NCI-H1105 treated with DMSO at 0.1 percent for 48 hours (cell line): Measurements from ENCODE around the gene COX10.
"Not testable (repeated sequence)": the region's sequence is repeated elsewhere in the genome, so short reads cannot be mapped to it uniquely, and the experiment has no call there.

Experiments used
- DNase-seq: peaks from one replicate; lab custom pipeline; 2025; lab: John Stamatoyannopoulos, UW

The COX10 gene

DNA sequence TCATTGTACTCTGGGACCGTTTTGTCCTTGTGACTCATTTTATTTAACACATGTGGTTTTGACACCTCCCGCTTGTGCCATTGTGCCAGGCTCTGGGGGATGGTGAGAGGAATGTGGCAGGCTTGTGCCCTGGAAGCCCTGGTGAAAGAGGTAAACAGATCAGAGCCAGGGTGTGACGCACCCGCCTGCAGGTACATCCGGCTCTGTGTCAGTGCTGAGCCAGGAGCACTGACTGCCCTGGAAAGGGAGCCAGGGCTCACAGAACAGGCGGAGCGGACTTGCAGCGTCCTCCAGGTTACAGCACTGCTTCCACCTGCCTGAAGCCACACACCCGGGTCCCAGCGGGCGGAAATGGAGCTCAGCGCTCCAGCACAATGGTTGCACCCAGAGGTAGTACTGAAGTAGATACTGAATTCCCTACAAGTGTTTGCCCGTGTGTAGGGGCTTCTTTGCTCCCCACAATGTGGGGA lies 136.7 kb downstream of the COX10 start:
- peak; percentile 76 for DNase-seq

DNA sequence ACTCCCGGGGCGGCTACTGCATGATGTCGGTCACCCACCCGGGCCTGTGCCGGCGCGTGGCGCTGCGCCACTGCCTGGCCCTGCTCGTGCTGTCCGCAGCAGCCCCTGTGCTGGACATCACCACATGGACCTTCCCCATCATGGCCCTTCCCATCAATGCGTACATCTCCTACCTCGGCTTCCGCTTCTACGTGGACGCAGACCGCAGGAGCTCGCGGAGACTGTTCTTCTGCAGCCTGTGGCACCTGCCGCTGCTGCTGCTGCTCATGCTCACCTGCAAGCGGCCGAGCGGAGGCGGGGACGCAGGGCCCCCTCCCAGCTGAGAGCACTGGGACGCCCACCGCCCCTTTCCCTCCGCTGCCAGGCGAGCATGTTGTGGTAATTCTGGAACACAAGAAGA lies 137.6 kb downstream of the COX10 start:
- DNase-seq, result no peak

DNA sequence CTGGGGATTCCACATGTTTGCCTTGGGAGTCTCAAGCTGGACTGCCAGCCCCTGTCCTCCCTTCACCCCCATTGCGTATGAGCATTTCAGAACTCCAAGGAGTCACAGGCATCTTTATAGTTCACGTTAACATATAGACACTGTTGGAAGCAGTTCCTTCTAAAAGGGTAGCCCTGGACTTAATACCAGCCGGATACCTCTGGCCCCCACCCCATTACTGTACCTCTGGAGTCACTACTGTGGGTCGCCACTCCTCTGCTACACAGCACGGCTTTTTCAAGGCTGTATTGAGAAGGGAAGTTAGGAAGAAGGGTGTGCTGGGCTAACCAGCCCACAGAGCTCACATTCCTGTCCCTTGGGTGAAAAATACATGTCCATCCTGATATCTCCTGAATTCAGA lies 138.5 kb downstream of the COX10 start:
- no peak for DNase-seq

DNA sequence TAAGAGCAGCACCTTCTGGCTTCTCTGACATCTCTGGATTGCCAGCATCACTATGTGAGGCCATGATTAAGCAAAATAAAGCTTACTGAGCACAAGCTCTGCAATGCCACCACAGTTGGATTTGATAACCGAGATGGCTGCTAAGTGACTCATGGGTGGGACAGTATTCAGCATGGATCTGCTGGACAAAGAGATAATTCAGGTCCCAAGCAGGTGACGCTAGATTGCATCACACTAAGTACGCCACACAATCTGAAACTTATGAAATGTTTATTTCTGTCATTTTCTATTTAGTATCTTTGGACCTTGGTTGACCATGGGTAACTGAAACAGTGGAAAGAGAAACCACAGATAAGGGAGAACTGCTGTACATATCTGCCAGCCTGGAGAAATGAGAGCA lies 139.9 kb downstream of the COX10 start:
- DNase-seq, result no peak

DNA sequence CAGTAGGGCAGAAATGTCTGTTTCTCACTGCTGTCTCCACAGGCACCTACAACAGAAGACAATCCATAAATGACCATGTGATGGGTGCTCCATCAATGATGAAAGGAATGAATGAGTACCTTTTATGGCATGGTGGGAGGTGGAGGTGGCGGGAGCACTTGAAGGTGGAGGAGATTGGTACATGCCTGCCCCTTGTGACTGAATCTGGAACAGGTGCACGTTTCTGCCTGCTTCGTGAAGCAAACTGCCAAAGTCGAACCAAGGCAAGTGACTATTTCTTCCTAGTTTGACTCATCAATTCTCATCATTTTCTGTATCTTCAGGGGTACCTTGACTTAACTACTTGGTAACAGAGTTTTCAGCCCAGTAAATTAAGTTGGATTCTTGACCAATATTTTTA lies 141.9 kb downstream of the COX10 start:
- no peak for DNase-seq

DNA sequence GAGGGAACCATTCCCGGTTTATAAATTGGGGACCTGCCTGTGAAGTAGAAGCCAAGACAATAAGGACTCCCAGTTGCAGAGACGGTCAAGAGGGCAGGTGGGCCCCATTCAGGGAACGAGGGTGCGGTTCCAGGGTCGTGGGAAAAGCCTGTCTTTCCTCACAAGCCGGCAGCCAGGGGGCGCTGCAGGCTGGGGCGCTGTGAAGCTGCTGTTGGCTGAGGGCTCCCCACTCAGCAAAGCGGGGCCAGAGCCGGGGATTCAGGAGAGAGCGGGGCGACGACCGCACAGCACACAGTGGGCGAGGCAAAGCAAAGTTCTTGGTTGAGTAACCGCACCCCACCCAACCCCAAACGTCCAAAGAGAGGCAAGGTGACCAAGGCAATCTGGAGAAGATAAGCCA lies 142.5 kb downstream of the COX10 start:
- DNase-seq, result no peak

DNA sequence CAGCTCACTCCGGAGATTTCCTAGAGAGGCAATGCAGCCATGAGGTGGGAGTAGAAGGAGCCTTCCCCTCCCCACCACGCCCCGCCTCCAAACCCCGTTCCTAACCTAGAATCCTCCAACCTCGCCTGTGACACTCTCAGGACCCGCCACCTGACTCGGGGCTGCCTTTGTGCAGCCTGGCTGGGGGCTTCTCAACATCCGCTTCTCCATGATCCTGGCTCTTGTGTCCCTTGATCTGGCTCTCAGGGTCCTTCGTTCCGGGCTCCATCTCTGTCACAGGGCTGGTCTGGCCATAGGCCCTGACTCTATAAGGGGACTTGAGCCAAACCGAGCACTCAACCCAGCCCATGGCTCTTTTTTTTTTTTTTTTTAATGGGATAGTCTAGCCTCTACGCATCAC lies 143.1 kb downstream of the COX10 start:
- DNase-seq, result no peak

DNA sequence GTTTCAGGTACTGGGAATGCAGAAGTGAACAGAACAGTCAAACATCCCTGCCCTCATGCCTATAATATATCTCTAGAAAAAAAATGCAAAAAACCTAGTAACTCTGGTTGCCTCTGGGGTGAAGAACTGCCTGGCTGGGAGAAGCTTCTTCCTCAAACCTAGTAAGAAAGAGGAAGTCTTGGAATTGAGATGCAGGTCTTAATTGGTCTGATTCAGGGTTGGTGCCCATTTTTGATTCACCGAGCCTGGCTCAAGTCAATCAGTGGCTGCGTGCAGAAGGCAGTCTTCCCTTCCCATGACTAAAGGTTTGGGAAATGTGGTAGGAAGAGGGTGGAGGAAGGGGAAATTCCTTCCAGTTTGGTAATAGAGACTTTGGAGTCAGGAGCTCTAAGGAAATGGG lies 145.0 kb downstream of the COX10 start:
- DNase-seq, result no peak

DNA sequence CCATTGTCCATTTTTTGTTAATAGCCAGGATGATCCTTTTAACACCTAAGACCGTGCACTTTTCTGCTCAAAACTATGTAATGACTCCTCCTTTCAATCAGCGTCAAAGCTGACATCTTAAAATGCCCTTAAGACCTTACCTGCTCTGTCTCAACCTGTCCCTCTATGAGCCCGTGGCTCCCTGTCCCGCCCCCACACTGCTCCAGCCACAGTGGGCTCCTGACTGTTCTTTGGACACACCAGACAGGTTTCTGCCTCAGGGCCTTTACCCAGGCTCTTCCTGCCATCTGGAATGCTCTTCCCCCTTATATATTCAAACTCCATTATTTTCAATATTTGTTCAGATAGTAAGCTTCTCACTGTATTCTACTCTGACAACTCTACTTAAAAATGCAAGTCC lies 153.3 kb downstream of the COX10 start:
- DNase-seq, result no peak

DNA sequence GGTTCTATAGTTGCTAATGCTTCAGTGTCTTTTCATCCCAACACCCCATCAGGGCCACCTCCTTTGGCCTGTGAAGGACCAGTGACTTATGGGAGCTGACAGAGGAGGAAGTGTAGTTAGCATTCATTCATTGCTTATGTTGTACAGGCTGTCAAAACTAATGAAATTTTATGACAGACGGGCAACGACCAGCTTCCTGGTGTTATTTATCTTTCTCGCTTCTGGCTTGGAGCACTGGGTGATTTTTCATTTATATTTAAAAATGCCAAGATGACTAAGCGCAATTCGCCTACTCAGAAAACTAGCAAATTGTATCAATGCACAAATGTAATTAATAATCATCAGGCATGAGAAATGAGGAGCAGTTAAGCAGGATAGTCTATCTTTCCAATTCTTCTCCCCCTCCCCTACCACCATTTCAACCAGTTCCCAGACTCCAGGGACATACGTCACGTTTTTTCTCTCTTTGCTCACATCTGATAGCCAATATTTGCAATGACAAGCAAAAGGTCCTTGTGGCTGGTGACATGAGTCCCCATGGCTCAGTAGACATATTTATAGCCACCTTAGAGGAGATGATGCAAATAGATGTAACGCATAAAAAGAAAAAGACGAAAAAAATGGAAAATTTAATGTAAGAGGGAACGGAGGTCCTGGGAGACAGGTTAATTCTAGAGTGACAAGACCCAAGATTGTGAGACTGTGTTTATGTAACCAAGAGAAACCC lies 156.1 kb downstream of the COX10 start:
- no peak for DNase-seq

DNA sequence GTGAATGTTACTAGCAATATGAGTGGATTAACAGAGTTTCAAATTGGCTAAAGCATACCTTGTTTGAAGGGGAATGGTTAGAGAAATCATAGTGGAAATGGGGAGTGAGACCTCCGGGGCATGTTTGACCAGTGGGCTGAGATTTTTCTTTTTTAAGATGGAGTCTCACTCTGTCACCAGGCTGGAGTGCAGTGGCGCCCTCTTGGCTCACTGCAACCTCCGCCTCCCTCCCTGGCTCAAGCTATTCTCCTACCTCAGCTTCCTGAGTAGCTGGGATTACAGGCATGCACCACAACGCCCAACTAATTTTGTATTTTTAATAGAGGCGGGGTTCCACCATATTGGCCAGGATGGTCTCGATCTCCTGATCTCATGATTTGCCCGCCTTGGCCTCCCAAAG lies 157.7 kb downstream of the COX10 start:
- DNase-seq, result no peak

DNA sequence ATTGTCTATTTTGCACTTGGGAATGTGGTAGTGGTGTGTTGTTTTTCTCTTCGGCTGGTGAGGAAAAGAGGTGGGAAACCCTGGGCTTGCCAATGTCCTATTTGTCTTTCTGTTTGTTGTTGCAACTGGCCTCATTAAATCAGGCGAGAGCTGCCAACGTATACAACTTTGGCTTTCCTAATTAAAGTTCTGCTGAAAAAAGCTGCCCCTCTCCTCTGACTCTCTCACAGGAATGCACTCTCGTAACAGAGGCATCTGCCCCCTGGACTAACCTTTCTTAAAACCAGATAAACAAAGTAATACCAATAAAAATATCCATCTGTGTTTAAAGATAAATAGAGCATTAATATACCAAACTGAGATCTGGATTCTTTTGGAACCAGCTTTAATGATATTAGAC lies 159.6 kb downstream of the COX10 start:
- no peak for DNase-seq

DNA sequence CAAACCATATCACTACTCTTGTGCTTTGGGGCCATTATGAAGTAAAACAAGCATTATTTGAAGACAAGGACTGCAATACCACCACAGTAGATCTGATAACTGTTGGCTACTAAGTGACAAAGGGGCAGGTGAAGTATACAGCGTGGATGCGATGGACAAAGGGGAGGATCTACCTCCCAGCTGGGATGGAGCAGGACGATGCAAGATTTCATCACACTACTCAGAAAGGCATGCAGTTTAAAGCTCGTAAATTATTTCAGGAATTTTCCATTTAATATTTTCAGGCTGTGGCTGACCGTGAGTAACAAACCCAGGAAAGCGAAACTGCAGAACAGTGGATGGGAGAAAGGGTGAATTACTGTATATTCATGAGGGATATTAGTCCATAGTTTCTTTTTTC lies 161.9 kb downstream of the COX10 start:
- not testable (repeated sequence) for DNase-seq

DNA sequence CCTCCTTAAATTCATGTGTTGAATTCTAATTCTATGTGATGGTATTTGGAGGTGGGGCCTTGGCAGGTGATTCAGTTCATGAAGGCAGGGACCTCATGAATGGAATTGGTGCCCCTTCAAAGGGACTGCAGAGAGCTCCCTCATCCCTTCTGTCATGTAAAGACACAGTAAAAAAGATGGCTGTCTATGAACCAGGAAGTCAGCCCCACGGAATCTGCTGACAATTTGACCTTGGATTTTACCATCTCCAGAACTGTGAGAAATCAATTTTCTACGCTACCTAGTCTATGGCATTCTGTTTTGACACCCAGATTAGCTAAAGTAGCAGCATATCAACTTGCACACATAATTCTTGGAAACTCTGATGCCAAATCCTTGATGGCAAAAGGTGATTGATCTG lies 165.7 kb downstream of the COX10 start:
- DNase-seq, result not testable (repeated sequence)

DNA sequence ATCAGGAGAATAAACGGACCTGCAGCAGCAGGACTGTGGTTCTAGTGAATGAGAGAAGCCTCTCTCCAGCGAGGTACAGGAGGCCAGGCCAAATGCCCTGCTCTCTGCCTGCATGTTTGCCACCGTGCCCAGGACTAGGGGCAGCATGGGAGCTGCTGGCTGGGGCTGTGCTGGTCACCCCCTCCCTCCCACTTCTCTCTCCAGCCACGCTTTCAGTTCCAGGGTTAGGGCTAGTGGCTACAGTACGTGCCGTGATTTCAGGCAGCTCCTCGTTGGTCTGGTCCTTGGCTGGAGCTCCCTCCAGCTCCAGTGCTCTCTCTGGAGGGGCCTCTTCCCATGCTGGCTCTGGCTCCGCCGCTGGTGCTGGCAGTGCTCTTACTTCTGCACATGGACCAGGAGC lies 166.7 kb downstream of the COX10 start:
- not testable (repeated sequence) for DNase-seq

DNA sequence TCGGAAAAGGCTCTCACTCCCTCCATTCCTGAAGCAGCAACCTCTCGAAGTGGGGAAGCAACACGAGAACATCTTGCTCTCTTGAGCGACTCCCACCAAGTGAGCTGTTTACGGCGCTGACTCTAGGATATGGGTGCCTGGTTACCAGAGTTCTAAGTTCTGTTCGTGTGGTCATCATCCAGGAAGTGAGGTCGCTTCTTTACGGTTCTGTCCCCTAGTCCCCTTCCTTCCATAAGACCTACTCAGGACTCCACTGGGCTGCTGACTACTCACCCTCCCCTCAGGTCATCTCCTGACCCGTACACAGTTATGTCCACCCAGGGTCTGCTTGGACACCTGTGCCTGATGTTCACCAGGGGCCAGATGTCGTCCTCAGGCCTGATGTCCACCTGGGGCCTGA lies 167.5 kb downstream of the COX10 start, which contains the start of gene CDRT15:
Gene CDRT15 (minus strand): TSS at position 101 of the 400 bp plus-strand sequence. CDS start 29 bp downstream, at position 72.
- not testable (repeated sequence) for DNase-seq

DNA sequence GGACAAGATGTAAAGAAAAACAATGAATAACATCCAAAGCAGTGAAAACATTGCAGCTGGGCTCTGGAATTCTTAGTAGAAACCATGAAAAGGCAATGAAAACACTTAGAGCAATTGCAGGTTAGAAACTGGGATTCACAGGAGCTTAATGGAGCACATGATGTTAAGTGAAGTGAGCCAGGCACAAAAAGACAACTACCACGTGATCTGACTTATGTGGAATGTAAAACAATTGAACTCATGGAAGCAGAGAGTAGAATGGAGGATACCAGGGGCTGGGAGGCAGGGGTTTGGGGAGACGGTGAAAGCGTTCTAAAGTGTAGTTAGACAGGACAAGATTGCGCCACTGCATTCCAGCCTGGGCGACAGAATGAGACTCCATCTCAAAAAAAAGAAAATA lies 170.0 kb downstream of the COX10 start:
- not testable (repeated sequence) for DNase-seq

DNA sequence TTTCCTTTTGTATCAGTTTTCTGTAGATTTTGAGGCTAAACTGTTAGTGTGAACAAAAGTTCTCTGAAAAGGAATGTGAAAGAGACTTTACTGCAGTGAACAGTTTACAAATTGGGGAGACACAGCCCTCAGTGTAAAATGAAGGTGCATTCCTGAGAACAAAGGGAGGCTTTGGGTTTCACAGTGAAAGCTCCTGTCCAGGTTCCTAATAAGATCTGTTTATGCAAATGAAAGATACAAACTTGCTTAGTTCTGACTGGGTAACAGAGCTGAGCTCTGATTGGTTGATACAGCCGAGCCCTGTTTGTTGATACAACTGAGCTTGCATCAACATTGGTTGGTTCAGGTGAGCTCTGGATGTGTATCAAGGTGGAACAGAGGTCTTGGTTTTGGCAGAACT lies 175.7 kb downstream of the COX10 start:
- DNase-seq, result no peak

DNA sequence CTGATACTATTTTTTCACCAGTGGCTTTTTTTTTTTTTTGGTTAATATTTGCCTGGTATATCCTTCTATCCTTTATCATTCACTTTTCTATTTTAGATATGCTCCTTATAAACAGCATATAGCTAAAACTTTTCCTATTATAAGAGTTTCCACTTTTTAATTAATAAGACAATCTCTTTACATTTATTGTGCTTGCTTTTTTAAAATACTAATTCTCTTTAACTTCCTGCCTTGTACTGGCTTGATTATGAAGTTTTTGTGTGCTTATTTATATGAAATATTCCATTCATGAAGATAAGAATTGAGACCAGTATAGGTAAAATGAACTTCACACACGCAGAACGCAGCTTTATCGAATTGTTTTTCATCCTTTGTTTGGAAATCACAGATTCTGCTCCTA lies 176.3 kb downstream of the COX10 start:
- no peak for DNase-seq
